ENCODE data around the gene ATP5F1B.

DNA sequence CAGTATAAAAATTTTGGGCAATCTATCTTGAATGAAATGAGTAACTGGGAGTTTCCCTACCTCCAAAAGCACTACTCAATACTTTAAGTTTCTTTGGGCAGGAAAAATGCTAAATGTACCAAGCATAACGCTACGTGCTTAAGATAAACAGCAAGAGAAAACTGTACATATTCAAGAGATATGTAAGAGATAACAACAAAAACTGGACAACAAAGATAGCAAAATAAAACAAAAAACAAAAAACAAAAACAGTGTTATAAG is 22.3 kb upstream of the ATP5F1B start:
- TF ChIP-seq REST (IDR thresholded peaks at IDR 0.05; ENCODE audit: insufficient read depth in 1 of 2, low read depth in 2 of 2, low read length in 1 of 2) (no peak), POLR2AphosphoS5 (IDR thresholded peaks at IDR 0.05; ENCODE audit: low read depth, low read length) (no peak), TCF7L2 (IDR thresholded peaks at IDR 0.05; ENCODE audit: low read depth, low read length) (no peak), SIN3A (IDR thresholded peaks at IDR 0.05; ENCODE audit: borderline replicate concordance, insufficient read depth, low read depth, low read length) (no peak)
- TF ChIP-seq, protein P1, sequence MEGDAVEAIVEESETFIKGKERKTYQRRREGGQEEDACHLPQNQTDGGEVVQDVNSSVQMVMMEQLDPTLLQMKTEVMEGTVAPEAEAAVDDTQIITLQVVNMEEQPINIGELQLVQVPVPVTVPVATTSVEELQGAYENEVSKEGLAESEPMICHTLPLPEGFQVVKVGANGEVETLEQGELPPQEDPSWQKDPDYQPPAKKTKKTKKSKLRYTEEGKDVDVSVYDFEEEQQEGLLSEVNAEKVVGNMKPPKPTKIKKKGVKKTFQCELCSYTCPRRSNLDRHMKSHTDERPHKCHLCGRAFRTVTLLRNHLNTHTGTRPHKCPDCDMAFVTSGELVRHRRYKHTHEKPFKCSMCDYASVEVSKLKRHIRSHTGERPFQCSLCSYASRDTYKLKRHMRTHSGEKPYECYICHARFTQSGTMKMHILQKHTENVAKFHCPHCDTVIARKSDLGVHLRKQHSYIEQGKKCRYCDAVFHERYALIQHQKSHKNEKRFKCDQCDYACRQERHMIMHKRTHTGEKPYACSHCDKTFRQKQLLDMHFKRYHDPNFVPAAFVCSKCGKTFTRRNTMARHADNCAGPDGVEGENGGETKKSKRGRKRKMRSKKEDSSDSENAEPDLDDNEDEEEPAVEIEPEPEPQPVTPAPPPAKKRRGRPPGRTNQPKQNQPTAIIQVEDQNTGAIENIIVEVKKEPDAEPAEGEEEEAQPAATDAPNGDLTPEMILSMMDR (IDR thresholded peaks at IDR 0.05): no peak
